Erythroblast (primary cell): Measurements from ENCODE around the gene ADCK1.
"Not testable (repeated sequence)": the region's sequence is repeated elsewhere in the genome, so short reads cannot be mapped to it uniquely, and the experiment has no call there.

ENCODE experiments used
- DNase-seq, 2 experiments: peaks; one replicate each; lab custom pipeline; 2025; lab: John Stamatoyannopoulos, UW
- GATA1 ChIP-seq: IDR thresholded peaks from 2 replicates; pipeline ENCODE4 v1.6.1; 2011; ENCODE audit warnings: low read depth, mild to moderate bottlenecking, control low read depth, low read length, moderate library complexity
- POLR2A ChIP-seq: IDR thresholded peaks from 2 replicates; pipeline ENCODE4 v1.6.1; 2011; ENCODE audit warnings: mild to moderate bottlenecking, low read length

The ADCK1 gene

GRCh38 chr14:77794357-77794756 lies 5.6 kb upstream of the ADCK1 start:
- no peak for DNase-seq
- TF ChIP-seq GATA1 = no peak
- no peak for TF ChIP-seq POLR2A

- DNase-seq = not testable (repeated sequence)
Observed at GRCh38 chr14:77799456-77799855, 453 bp upstream of the ADCK1 start.

GRCh38 chr14:77800814-77801213 lies 905 bp downstream of the ADCK1 start:
- TF ChIP-seq GATA1 (no peak), POLR2A (no peak)
- no peak for DNase-seq

- no peak for TF ChIP-seq GATA1
- TF ChIP-seq POLR2A = no peak
- DNase-seq = peak; percentile 41 to 43
Observed at GRCh38 chr14:77804592-77804991, 4.7 kb downstream of the ADCK1 start.

- no peak for DNase-seq
- TF ChIP-seq POLR2A = no peak
Observed at GRCh38 chr14:77805706-77806105, 5.8 kb downstream of the ADCK1 start.

DNA sequence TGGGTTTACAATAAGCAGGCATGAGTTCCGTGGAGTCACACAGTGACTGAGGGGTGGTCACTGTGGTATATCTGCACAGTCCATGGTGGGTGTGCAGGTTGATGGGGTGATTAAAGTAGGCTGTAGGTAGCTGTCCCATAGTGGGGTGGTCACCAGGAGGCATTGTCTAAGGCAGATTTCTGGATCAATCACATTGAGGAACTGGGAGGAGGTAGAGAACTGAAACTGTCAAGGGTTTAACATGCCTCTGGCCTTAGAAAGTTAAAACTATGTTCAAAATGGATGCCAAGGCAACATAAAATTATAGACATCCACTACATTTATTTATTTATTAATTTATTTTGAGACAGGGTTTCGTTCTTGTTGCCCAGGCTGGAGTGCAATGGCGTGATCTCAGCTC lies 8.3 kb downstream of the ADCK1 start:
- no peak for TF ChIP-seq GATA1
- no peak for TF ChIP-seq POLR2A

GRCh38 chr14:77809011-77809410 lies 9.1 kb downstream of the ADCK1 start:
- TF ChIP-seq GATA1 (no peak), POLR2A (no peak)
- DNase-seq = peak in 1 of 2 experiments; percentile 29

More for the DNA sequence above, 8.3 kb downstream of the ADCK1 start:
- no peak for DNase-seq

GRCh38 chr14:77812028-77812427 lies 12.1 kb downstream of the ADCK1 start:
- TF ChIP-seq POLR2A (no peak), GATA1 (no peak)
- DNase-seq = no peak

GRCh38 chr14:77812682-77813081 lies 12.8 kb downstream of the ADCK1 start:
- DNase-seq = peak in 1 of 2 experiments; percentile 45

- TF ChIP-seq GATA1 = no peak
- no peak for TF ChIP-seq POLR2A
Observed at GRCh38 chr14:77822307-77822706, 22.4 kb downstream of the ADCK1 start.

GRCh38 chr14:77822741-77823140 lies 22.8 kb downstream of the ADCK1 start:
- no peak for TF ChIP-seq GATA1
- no peak for TF ChIP-seq POLR2A
- peak; percentile 51 to 62 for DNase-seq

More at GRCh38 chr14:77822307-77822706, 22.4 kb downstream of the ADCK1 start:
- DNase-seq = peak; percentile 11 to 24

DNA sequence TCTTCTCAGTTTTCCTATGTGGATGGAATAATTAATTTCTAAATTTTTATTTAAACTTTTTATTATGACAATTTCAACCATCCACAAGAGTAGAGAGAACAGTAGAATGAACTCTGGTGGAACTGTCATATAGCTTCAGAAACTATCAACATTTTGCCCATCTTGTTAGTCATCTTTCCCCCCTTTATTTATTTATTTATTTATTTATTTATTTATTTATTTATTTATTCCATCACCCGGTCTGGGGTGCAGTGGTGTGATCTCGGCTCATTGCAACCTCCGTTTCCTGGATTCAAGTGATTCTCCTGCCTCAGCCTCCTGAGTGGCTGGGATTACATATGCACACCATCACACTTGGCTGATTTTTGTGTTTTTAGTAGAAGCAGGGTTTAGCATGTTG lies 23.5 kb downstream of the ADCK1 start:
- TF ChIP-seq GATA1 (no peak), POLR2A (no peak)

DNA sequence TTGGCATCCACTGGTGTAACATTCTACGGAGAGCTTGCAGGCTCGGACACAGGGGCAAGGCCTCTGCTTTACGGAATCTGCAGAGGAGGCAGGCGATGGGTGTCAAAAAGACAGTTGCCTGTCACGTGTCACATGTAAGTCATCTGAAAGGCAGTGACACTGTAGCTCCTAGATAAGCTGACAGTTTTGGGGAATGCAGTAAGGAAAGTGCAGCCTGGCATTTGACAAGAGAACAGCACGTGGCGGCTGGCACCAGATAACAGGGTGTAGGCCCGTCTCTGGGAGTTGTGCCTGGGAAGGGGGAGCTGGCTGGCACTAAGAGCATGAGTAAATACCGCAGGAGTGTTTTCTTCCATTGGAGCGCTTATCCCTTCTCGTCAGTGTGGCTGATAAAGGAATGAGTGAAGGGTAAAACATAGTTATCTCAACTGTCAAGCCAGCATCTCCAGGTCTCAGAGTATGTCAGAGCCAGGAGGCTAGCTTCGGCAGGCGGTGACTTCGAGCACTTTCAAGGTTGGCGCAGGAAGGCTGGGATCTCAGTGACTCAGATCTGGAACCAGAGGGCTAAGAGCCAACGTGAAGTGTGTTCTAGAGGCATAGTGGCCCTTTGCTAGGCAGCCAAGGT lies 26.1 kb downstream of the ADCK1 start:
- no peak for TF ChIP-seq POLR2A
- peak; percentile 85 for TF ChIP-seq GATA1
- DNase-seq = peak; percentile 86 to 93

More for the DNA sequence above, 23.5 kb downstream of the ADCK1 start:
- no peak for DNase-seq

DNA sequence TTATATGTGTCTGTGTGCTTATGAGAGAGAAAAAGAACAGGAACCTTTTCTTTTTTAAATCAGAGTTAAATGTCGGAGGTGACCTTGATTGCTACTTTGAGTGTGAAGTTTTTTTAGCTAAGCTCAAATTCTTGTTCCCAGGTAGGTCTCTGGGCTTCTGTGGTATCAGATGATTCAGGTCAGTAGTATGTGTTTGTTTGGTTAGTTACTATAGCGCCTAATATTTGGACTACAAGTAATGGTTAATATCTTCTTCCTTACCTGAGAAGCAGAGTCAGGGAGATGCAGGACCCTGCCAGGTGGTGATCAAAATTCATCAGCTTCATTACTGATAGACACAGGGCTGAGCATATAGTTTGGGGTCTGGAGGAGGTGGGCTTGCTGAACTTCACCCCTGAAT lies 30.8 kb downstream of the ADCK1 start:
- TF ChIP-seq POLR2A = no peak
- no peak for TF ChIP-seq GATA1
- DNase-seq = no peak

DNA sequence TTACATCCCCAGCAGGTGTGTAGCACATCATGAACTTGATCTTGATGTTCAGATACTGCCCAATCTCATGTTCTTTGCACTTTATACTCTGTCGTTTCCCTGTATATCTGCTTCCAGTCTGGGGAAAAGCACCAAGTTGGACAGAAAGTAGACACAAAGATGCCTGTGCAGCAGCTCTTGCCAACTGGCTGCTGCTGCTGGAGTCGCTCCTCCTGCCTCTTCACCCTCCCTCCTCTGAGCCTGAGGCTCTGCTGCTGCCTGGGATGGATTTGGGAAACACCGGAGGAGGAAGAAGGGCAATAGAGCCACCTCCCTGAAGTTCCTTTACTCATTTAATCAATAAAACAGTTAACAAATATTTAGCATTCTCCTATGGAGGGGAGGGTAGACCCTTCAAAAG lies 32.4 kb downstream of the ADCK1 start:
- TF ChIP-seq POLR2A = no peak
- TF ChIP-seq GATA1 = no peak
- DNase-seq = no peak

GRCh38 chr14:77837926-77838325 lies 38.0 kb downstream of the ADCK1 start:
- TF ChIP-seq POLR2A (no peak), GATA1 (no peak)
- DNase-seq = no peak
